Measurements from ENCODE around the gene NFKB1. TPM values are rescaled to one million over a fixed set of nuclear protein-coding genes. Genes with fewer than 3 reads are reported as not detected.

NFKB1 gene
- total RNA-seq, 1 donor from 2014 or later = 20.6 TPM

DNA sequence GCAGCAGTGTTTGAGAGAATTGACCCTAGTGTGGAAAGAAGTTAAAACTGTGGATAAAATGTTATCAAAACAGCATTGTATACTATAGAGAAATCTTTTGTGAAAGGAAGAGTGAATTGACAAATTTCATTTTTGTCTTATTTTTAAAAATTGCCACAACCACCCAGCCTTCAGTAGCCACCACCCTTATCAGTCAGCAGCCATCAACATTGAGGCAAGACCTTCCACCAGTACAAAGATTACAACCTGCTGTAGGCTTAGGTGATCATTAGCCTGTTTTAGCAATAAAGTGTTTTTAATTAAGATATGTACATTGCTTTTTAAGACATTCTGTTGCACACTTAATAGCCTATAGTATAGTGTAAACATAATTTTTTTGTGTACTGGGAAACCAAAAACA lies 91.1 kb downstream of the NFKB1 start:
- Mint-ChIP-seq H3K4me1 (ENCODE audit: unreplicated experiment) (no peaks in the 10 kb centered on the region), H3K27me3 (no peaks in the 10 kb centered on the region), H3K36me3 (peaks cover 20% of the 10 kb centered on the region), H3K27ac (no peak overlapping the region), H3K9me3 (peaks cover 13% of the 10 kb centered on the region), H3K4me3 (no peak overlapping the region)
- DNase-seq (ENCODE audit: extremely low spot score, unreplicated experiment) = no peak
- TF ChIP-seq CTCF (conservative IDR thresholded peaks at IDR 0.05) = no peak

DNA sequence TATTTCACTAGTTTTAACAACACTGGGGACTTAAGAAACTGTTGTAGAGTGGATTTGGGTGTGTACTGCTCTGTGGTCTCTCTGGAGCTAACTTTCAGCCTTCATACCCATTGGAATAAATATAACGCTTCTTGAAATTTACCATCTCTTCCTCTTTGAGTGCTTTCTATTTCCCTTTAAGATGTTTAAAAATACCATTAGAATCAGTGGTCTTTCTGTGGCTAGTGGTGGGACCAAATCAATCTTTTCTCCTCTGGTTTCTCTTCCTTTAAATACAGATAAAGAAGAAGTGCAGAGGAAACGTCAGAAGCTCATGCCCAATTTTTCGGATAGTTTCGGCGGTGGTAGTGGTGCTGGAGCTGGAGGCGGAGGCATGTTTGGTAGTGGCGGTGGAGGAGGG lies 92.0 kb downstream of the NFKB1 start:
- H3K4me1 Mint-ChIP-seq (ENCODE audit: unreplicated experiment) = peaks cover 5% of the 10 kb centered on the region
- no peak for DNase-seq (ENCODE audit: extremely low spot score, unreplicated experiment)
- H3K9me3 Mint-ChIP-seq = peaks cover 13% of the 10 kb centered on the region
- H3K36me3 Mint-ChIP-seq = peaks cover 25% of the 10 kb centered on the region
- H3K27ac Mint-ChIP-seq = no peak overlapping the region
- no peak overlapping the region for H3K4me3 Mint-ChIP-seq
- TF ChIP-seq CTCF (conservative IDR thresholded peaks at IDR 0.05) = no peak
- H3K27me3 Mint-ChIP-seq = no peaks in the 10 kb centered on the region

DNA sequence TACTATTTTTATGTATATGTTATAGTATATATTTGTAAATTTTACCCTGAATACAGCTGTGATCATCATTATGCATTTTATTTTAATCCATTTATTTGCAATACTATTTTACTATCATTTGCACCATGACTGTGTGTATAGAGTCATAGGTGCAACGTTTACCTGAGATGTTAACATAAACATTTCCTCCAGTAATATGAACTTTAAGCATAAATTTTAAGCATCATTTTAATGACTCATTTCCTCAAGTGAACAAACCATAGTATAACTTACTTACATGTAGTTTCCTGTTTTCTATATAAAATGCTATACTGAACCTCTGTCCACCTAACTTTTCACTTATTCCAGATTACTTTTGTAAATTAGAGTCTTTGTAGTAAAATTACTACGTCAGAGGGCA lies 92.8 kb downstream of the NFKB1 start:
- no peak for TF ChIP-seq CTCF (conservative IDR thresholded peaks at IDR 0.05)
- no peak overlapping the region for H3K4me3 Mint-ChIP-seq
- H3K27me3 Mint-ChIP-seq = no peaks in the 10 kb centered on the region
- H3K4me1 Mint-ChIP-seq (ENCODE audit: unreplicated experiment) = peaks cover 11% of the 10 kb centered on the region
- no peak overlapping the region for H3K27ac Mint-ChIP-seq
- H3K36me3 Mint-ChIP-seq = peaks cover 25% of the 10 kb centered on the region
- H3K9me3 Mint-ChIP-seq = peaks cover 13% of the 10 kb centered on the region
- no peak for DNase-seq (ENCODE audit: extremely low spot score, unreplicated experiment)

DNA sequence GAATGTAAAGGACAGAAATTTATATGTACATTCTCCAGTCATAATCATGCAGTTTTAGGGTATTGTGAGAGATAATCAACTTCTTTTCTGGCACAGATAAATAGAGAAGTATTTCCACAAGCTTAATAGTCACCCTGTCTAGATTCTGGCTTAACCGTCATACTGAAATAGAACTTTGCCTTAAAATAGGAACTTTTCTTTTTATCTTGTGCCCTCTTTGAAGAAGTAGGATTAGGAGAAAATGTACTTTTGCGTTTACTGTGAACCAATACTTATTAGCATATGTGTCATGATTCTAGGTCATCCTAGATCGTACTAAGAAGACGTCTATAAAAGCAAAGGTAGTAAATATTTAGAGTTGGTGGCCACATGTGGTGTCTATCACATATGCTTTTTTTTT lies 95.4 kb downstream of the NFKB1 start:
- H3K36me3 Mint-ChIP-seq = peaks cover 29% of the 10 kb centered on the region
- H3K9me3 Mint-ChIP-seq = peaks cover 6% of the 10 kb centered on the region
- peaks cover 11% of the 10 kb centered on the region for H3K4me1 Mint-ChIP-seq (ENCODE audit: unreplicated experiment)
- H3K4me3 Mint-ChIP-seq = no peak overlapping the region
- DNase-seq (ENCODE audit: extremely low spot score, unreplicated experiment) = no peak
- H3K27me3 Mint-ChIP-seq = no peaks in the 10 kb centered on the region
- no peak overlapping the region for H3K27ac Mint-ChIP-seq
- no peak for TF ChIP-seq CTCF (conservative IDR thresholded peaks at IDR 0.05)

- no peak overlapping the region for H3K27ac Mint-ChIP-seq
- no peak overlapping the region for H3K4me3 Mint-ChIP-seq
- DNase-seq (ENCODE audit: extremely low spot score, unreplicated experiment) = no peak
- H3K9me3 Mint-ChIP-seq = no peaks in the 10 kb centered on the region
- no peak for TF ChIP-seq CTCF (conservative IDR thresholded peaks at IDR 0.05)
- no peaks in the 10 kb centered on the region for H3K27me3 Mint-ChIP-seq
- peaks cover 11% of the 10 kb centered on the region for H3K4me1 Mint-ChIP-seq (ENCODE audit: unreplicated experiment)
- H3K36me3 Mint-ChIP-seq = peaks cover 30% of the 10 kb centered on the region
These were observed 97.1 kb downstream of the NFKB1 start for GRCh38 chr4:102598086-102598761.
